OCI-LY1 (cell line): ENCODE results near the gene FERD3L.

Experiments
- H2AFZ ChIP-seq: fragments of 200-600 bp; sonication (generic), shearing (Covaris generic); 2 replicates; pipeline ENCODE4 v1.6.0; 2014; ENCODE audit warnings: antibody characterized with exemption, mild to moderate bottlenecking, low read length
- H3F3A ChIP-seq: fragments of 200-600 bp; sonication (generic), shearing (Covaris generic); 2 replicates; pipeline ENCODE4 v1.6.0; 2014; ENCODE audit warnings: mild to moderate bottlenecking, antibody characterized with exemption, low read length, moderate library complexity; ENCODE audit not compliant: insufficient read depth
- H3K27ac ChIP-seq: fragments of 200-600 bp; sonication (generic); 2 replicates; pipeline ENCODE4 v1.5.1; 2014; ENCODE audit warnings: low read length, mixed run types, mild to moderate bottlenecking, low read depth; ENCODE audit not compliant: poor library complexity, severe bottlenecking
- H3K27me3 ChIP-seq: fragments of 200-600 bp; sonication (generic); 2 replicates; pipeline ENCODE4 v1.6.0; 2014; ENCODE audit warnings: antibody characterized with exemption, mild to moderate bottlenecking, low read length, moderate library complexity; ENCODE audit not compliant: insufficient read depth
- H3K36me3 ChIP-seq: fragments of 200-600 bp; sonication (generic); 2 replicates; pipeline ENCODE4 v1.6.1; 2014; ENCODE audit warnings: mild to moderate bottlenecking, antibody characterized with exemption, low read length, moderate library complexity, mixed read lengths; ENCODE audit not compliant: insufficient read depth
- H3K4me1 ChIP-seq: fragments of 200-600 bp; sonication (generic); 2 replicates; pipeline ENCODE4 v1.5.1; 2014; ENCODE audit warnings: mild to moderate bottlenecking, low read length, moderate library complexity; ENCODE audit not compliant: insufficient read depth, severe bottlenecking
- H3K4me2 ChIP-seq: fragments of 200-600 bp; sonication (generic), shearing (Covaris generic); 2 replicates; pipeline ENCODE4 v1.6.1; 2014; ENCODE audit warnings: low read length
- H3K4me3 ChIP-seq: fragments of 200-600 bp; sonication (generic); 2 replicates; pipeline ENCODE4 v1.5.1; 2014; ENCODE audit warnings: low read length, low read depth, mild to moderate bottlenecking, mixed read lengths; ENCODE audit not compliant: poor library complexity, severe bottlenecking
- H3K79me2 ChIP-seq: fragments of 200-600 bp; shearing (Covaris generic); 2 replicates; pipeline ENCODE4 v1.6.1; 2016; ENCODE audit warnings: mixed run types, low read length, mixed read lengths; ENCODE audit not compliant: insufficient read depth
- H3K9ac ChIP-seq: fragments of 200-600 bp; sonication (generic), shearing (Covaris generic); 2 replicates; pipeline ENCODE4 v1.6.1; 2014; ENCODE audit warnings: mild to moderate bottlenecking, low read length, mixed read lengths
- H3K9me2 ChIP-seq: fragments of 200-600 bp; sonication (generic), shearing (Covaris generic); 2 replicates; pipeline ENCODE4 v1.6.1; 2014; ENCODE audit warnings: low read depth, mild to moderate bottlenecking, low read length, mixed read lengths
- H3K9me3 ChIP-seq: fragments of 200-600 bp; shearing (Covaris generic); 2 replicates; pipeline ENCODE4 v1.6.1; 2014; ENCODE audit warnings: low read length, mixed read lengths
- H4K20me1 ChIP-seq: fragments of 200-600 bp; sonication (generic), shearing (Covaris generic); 2 replicates; pipeline ENCODE4 v1.6.0; 2016; ENCODE audit warnings: mild to moderate bottlenecking, low read length; ENCODE audit not compliant: insufficient read depth
- EZH2 ChIP-seq: fragments of 200-600 bp; sonication (generic), shearing (Covaris generic); IDR thresholded peaks from 2 replicates; pipeline ENCODE4 v1.8.0; 2017; ENCODE audit warnings: borderline replicate concordance, mixed run types, mild to moderate bottlenecking, antibody characterized with exemption, low read length, moderate library complexity, mixed read lengths
- TF ChIP-seq, protein P1 (sequence below): fragments of 200-600 bp; sonication (generic), shearing (Covaris generic); IDR thresholded peaks from 2 replicates; pipeline ENCODE4 v1.5.1; 2017; ENCODE audit warnings: mild to moderate bottlenecking, antibody characterized with exemption, low read length, moderate library complexity, mixed read lengths

Gene FERD3L

DNA sequence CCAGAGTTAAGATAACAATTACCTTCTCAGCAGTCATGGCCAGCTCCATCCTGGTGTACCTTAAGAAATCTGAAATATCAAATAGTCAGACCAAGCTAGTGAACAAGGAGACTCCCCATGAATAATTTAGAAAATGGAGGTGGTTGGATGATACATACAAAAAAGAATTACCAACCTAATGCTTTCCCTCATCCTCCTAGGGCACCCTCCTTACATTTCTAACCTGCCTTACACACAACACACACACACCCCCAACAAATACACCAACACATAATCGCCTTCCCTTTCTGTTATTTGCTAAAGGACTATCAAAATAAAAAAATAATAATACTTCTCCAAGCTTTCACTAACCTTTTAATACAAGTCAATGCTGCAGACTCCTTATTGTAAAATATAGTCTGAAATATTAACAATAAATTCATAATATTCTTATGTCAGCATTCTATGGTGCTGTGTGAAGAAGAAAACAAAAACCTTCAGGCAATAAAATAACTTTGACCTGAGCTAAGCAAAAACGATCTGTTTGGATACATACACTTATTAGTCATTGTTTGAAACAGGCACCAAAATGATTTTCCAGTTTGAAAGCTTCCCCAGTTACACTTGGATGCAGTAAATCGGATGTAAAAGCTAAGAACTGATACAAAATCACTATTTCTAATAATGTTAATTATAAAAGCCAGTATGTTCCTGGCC, 31.2 kb downstream of the FERD3L start:
- Histone ChIP-seq H3K9me2 (no peaks in the 10 kb centered on the region), H3K4me3 (no peak overlapping the region), H3K9ac (no peak overlapping the region), H4K20me1 (no peaks in the 10 kb centered on the region), H3K79me2 (no peaks in the 10 kb centered on the region), H3K9me3 (no peaks in the 10 kb centered on the region), H3K4me1 (no peaks in the 10 kb centered on the region), H2AFZ (no peak overlapping the region), H3K27ac (no peak overlapping the region), H3K36me3 (no peaks in the 10 kb centered on the region), H3K27me3 (0 out of 2 replicates have a peak, but pooled peaks cover 4% of the 10 kb centered on the region), H3K4me2 (no peak overlapping the region), H3F3A (no peaks in the 10 kb centered on the region)
- TF ChIP-seq EZH2: no peak
- TF ChIP-seq, protein P1, sequence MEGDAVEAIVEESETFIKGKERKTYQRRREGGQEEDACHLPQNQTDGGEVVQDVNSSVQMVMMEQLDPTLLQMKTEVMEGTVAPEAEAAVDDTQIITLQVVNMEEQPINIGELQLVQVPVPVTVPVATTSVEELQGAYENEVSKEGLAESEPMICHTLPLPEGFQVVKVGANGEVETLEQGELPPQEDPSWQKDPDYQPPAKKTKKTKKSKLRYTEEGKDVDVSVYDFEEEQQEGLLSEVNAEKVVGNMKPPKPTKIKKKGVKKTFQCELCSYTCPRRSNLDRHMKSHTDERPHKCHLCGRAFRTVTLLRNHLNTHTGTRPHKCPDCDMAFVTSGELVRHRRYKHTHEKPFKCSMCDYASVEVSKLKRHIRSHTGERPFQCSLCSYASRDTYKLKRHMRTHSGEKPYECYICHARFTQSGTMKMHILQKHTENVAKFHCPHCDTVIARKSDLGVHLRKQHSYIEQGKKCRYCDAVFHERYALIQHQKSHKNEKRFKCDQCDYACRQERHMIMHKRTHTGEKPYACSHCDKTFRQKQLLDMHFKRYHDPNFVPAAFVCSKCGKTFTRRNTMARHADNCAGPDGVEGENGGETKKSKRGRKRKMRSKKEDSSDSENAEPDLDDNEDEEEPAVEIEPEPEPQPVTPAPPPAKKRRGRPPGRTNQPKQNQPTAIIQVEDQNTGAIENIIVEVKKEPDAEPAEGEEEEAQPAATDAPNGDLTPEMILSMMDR: no peak

DNA sequence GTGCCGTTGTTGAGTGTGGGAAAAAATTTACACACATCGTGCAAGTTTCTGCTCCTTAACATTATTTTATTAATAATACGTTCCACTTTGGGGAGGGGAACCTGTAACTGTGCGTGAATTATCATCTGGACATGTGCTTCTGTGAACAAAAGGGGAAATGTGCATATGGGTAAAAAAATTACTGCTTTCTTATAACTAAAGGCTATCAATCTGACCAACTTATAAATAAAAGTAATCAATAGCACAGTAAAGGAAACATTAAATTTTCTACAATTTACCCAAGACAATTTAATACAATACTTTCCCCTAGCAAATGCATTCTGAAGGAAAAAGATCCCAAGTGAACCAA, 32.2 kb downstream of the FERD3L start:
- Histone ChIP-seq H3K79me2 (no peaks in the 10 kb centered on the region), H3K4me2 (no peak overlapping the region), H3K4me3 (no peak overlapping the region), H4K20me1 (no peaks in the 10 kb centered on the region), H3K36me3 (no peaks in the 10 kb centered on the region), H3K9me2 (no peaks in the 10 kb centered on the region), H3K4me1 (no peaks in the 10 kb centered on the region), H3K9me3 (no peaks in the 10 kb centered on the region), H3K9ac (no peak overlapping the region), H3K27me3 (0 out of 2 replicates have a peak, but pooled peaks cover 4% of the 10 kb centered on the region), H2AFZ (no peak overlapping the region), H3F3A (no peaks in the 10 kb centered on the region), H3K27ac (no peak overlapping the region)
- no peak for TF ChIP-seq EZH2

DNA sequence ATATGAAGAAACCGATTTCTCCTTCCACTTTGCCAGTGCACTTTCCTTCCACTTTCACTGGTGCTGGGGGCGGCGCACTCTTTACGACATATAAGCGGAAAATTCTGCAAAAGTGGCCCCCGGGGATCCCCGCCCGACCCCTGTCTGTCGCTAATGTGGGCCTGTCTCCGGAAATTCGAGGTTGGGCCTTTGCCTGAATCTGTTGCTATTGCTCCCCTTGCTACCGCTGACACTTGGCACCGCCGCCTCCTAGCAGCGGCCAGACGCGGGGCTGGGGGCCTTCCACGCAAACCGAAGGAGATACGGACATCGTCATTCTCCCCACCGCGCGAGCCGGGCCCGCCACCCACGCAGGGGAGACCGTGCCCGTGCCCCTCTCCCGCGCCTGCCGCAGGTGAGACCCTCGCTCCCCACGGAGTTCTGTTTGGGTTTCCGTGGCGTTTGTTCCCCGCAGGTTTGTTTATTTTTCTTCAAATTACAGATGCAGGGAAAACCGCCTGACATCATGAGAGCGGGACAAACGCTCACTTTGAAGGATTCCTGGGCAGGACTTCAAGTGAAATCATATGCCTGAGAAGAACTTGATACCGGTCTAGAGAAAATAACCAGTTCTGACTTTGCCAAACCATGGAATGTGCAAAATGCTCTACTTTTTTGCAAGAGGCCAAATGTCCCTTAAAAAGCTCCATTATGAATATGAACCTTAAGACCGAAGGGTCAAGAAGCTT, 32.8 kb downstream of the FERD3L start:
- Histone ChIP-seq H3K27me3 (0 out of 2 replicates have a peak, but pooled peaks cover 4% of the 10 kb centered on the region), H3K9me2 (no peaks in the 10 kb centered on the region), H3K9me3 (no peaks in the 10 kb centered on the region), H3K4me1 (no peaks in the 10 kb centered on the region), H4K20me1 (no peaks in the 10 kb centered on the region), H3K9ac (no peak overlapping the region), H3K4me2 (no peak overlapping the region), H3K79me2 (no peaks in the 10 kb centered on the region), H3K27ac (no peak overlapping the region), H3K36me3 (no peaks in the 10 kb centered on the region), H3K4me3 (no peak overlapping the region), H3F3A (no peaks in the 10 kb centered on the region), H2AFZ (no peak overlapping the region)
- TF ChIP-seq, protein P1: no peak
